Breast epithelium (tissue), 4 donors: ENCODE data around the gene PTPRN2. TPM values are rescaled to one million over a fixed set of nuclear protein-coding genes. Genes with fewer than 3 reads are reported as not detected.

Experiments
- DNase-seq, 2 donors: peaks; one replicate each; pipeline ENCODE4 v3.0.0-alpha.2; 2019; ENCODE audit warnings: low spot score in 2 of 2
- H3K27ac ChIP-seq, 2 donors: fragments of 200-600 bp; sonication (generic) in 1 of 2; one replicate each; pipeline ENCODE4 v1.5.1; 2016 to 2019; ENCODE audit warnings: mild to moderate bottlenecking in 1 of 2
- H3K27me3 ChIP-seq, 2 donors: fragments of 200-600 bp; sonication (generic) in 1 of 2; one replicate each; pipeline versions ENCODE4 v1.5.1 to v1.6.0; 2017 to 2019; ENCODE audit warnings: control low read depth in 1 of 2, mild to moderate bottlenecking in 1 of 2
- H3K36me3 ChIP-seq: fragments of 200-600 bp; one replicate; pipeline ENCODE4 v1.5.1; 2019
- H3K4me1 ChIP-seq, 2 donors: fragments of 200-600 bp; sonication (generic); one replicate each; pipeline ENCODE4 v1.5.1; 2016 to 2019; ENCODE audit warnings: control low read depth in 1 of 2
- H3K4me3 ChIP-seq, 3 donors: fragments of 200-600 bp; sonication (generic); 1 replicate in 2 of 3; 2 replicates in 1 of 3; pipeline ENCODE4 v1.5.1; 2016 to 2019; ENCODE audit warnings: mild to moderate bottlenecking in 3 of 3, moderate library complexity in 2 of 3
- H3K9me3 ChIP-seq, 2 donors: fragments of 200-600 bp; sonication (generic) in 1 of 2; one replicate each; pipeline ENCODE4 v1.5.1; 2016 to 2019; ENCODE audit warnings: control low read depth in 1 of 2
- CTCF ChIP-seq, 3 donors: fragments of 450-650 bp; IDR thresholded peaks; one replicate each; pipeline ENCODE4 v1.5.1; 2016 to 2017; ENCODE audit warnings: antibody characterized with exemption in 3 of 3, mild to moderate bottlenecking in 3 of 3, moderate library complexity in 3 of 3
- POLR2A ChIP-seq: fragments of 450-650 bp; IDR thresholded peaks from one replicate; pipeline ENCODE4 v1.6.1; 2016; ENCODE audit warnings: antibody characterized with exemption, mild to moderate bottlenecking, moderate library complexity
- POLR2AphosphoS5 ChIP-seq, 3 donors: sonication (generic); formaldehyde crosslinking; IDR thresholded peaks; one replicate each; pipeline ENCODE4 v1.6.1; 2017; ENCODE audit warnings: antibody characterized with exemption in 3 of 3
- intact Hi-C: fragments of 100-400 bp; cut with DNase I; formaldehyde crosslinking; loops from one replicate; pipeline ENCODE4 v1.15.1; 2023; ENCODE audit warnings: low total_unique reads
- total RNA-seq, 3 donors: library from RNA; depleted of rRNA; stranded (reverse); fragments of >200 nt; gene quantifications; one replicate each; pipeline ENCODE4 v1.1.0, GENCODE V29; 2016

The PTPRN2 gene
- total RNA-seq, 3 donors from 2014 or later = 1.6 to 2.2 (median 2.2) TPM

- intact Hi-C loops = loop anchor here (2.0 kb wide), 1 partner anchor 74 kb away; no protein-coding TSS in a partner anchor
- TF ChIP-seq POLR2A (no peak), CTCF (IDR thresholded peaks at IDR 0.05) (no peak), POLR2AphosphoS5 (IDR thresholded peaks at IDR 0.05) (no peak)
Measured at GRCh38 chr7:157866336-157866924, 721.2 kb downstream of the PTPRN2 start.

GRCh38 chr7:157865351-157866165 lies 722.1 kb downstream of the PTPRN2 start:
- Histone ChIP-seq H3K27me3 (no peaks in the 10 kb centered on the region), H3K27ac (no peak overlapping the region), H3K4me1 (no peaks in the 10 kb centered on the region), H3K9me3 (peaks cover 0 to 10% of the 10 kb centered on the region in 2 donors), H3K4me3 (no peak overlapping the region), H3K36me3 (no peaks in the 10 kb centered on the region)
- intact Hi-C loops = loop anchor here (2.0 kb wide), 1 partner anchor 73 kb away; no protein-coding TSS in a partner anchor
- DNase-seq = no peak
- no peak for TF ChIP-seq POLR2A
- TF ChIP-seq POLR2AphosphoS5 (IDR thresholded peaks at IDR 0.05) = no peak
- TF ChIP-seq CTCF (IDR thresholded peaks at IDR 0.05) = no peak

More at GRCh38 chr7:157866336-157866924, 721.2 kb downstream of the PTPRN2 start:
- Histone ChIP-seq H3K36me3 (no peaks in the 10 kb centered on the region), H3K4me3 (no peak overlapping the region), H3K9me3 (peaks cover 0 to 10% of the 10 kb centered on the region in 2 donors), H3K27me3 (no peaks in the 10 kb centered on the region), H3K4me1 (no peaks in the 10 kb centered on the region), H3K27ac (no peak overlapping the region)
- DNase-seq = no peak

GRCh38 chr7:157864911-157865310 lies 722.7 kb downstream of the PTPRN2 start:
- no peak for DNase-seq
- H3K27me3 ChIP-seq = no peaks in the 10 kb centered on the region
- no peaks in the 10 kb centered on the region for H3K36me3 ChIP-seq
- H3K4me1 ChIP-seq = no peaks in the 10 kb centered on the region
- intact Hi-C loops = no loop called here
- H3K9me3 ChIP-seq = peaks cover 0 to 5% of the 10 kb centered on the region in 2 donors
- TF ChIP-seq POLR2AphosphoS5 (IDR thresholded peaks at IDR 0.05) = no peak
- no peak for TF ChIP-seq POLR2A
- no peak for TF ChIP-seq CTCF (IDR thresholded peaks at IDR 0.05)
- H3K27ac ChIP-seq = no peak overlapping the region
- no peak overlapping the region for H3K4me3 ChIP-seq

GRCh38 chr7:157863906-157864810 lies 723.5 kb downstream of the PTPRN2 start:
- H3K9me3 ChIP-seq = peaks cover 0 to 5% of the 10 kb centered on the region in 2 donors
- H3K36me3 ChIP-seq = no peaks in the 10 kb centered on the region
- no peaks in the 10 kb centered on the region for H3K4me1 ChIP-seq
- no peak for TF ChIP-seq POLR2A
- TF ChIP-seq POLR2AphosphoS5 (IDR thresholded peaks at IDR 0.05) = no peak
- TF ChIP-seq CTCF (IDR thresholded peaks at IDR 0.05) = no peak
- H3K4me3 ChIP-seq = no peak overlapping the region
- no peak overlapping the region for H3K27ac ChIP-seq
- H3K27me3 ChIP-seq = no peaks in the 10 kb centered on the region
- intact Hi-C loops = no loop called here
- no peak for DNase-seq
